ENCODE results near the gene CAMK4.

- TF ChIP-seq SPI1 (IDR thresholded peaks at IDR 0.05; ENCODE audit: borderline replicate concordance, low read depth) (no peak), POLR2AphosphoS5 (IDR thresholded peaks at IDR 0.05; ENCODE audit: low read depth) (no peak)
- TF ChIP-seq, protein P1, sequence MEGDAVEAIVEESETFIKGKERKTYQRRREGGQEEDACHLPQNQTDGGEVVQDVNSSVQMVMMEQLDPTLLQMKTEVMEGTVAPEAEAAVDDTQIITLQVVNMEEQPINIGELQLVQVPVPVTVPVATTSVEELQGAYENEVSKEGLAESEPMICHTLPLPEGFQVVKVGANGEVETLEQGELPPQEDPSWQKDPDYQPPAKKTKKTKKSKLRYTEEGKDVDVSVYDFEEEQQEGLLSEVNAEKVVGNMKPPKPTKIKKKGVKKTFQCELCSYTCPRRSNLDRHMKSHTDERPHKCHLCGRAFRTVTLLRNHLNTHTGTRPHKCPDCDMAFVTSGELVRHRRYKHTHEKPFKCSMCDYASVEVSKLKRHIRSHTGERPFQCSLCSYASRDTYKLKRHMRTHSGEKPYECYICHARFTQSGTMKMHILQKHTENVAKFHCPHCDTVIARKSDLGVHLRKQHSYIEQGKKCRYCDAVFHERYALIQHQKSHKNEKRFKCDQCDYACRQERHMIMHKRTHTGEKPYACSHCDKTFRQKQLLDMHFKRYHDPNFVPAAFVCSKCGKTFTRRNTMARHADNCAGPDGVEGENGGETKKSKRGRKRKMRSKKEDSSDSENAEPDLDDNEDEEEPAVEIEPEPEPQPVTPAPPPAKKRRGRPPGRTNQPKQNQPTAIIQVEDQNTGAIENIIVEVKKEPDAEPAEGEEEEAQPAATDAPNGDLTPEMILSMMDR (IDR thresholded peaks at IDR 0.05; ENCODE audit: insufficient read depth, low read length) = no peak
- TF ChIP-seq, protein P2, sequence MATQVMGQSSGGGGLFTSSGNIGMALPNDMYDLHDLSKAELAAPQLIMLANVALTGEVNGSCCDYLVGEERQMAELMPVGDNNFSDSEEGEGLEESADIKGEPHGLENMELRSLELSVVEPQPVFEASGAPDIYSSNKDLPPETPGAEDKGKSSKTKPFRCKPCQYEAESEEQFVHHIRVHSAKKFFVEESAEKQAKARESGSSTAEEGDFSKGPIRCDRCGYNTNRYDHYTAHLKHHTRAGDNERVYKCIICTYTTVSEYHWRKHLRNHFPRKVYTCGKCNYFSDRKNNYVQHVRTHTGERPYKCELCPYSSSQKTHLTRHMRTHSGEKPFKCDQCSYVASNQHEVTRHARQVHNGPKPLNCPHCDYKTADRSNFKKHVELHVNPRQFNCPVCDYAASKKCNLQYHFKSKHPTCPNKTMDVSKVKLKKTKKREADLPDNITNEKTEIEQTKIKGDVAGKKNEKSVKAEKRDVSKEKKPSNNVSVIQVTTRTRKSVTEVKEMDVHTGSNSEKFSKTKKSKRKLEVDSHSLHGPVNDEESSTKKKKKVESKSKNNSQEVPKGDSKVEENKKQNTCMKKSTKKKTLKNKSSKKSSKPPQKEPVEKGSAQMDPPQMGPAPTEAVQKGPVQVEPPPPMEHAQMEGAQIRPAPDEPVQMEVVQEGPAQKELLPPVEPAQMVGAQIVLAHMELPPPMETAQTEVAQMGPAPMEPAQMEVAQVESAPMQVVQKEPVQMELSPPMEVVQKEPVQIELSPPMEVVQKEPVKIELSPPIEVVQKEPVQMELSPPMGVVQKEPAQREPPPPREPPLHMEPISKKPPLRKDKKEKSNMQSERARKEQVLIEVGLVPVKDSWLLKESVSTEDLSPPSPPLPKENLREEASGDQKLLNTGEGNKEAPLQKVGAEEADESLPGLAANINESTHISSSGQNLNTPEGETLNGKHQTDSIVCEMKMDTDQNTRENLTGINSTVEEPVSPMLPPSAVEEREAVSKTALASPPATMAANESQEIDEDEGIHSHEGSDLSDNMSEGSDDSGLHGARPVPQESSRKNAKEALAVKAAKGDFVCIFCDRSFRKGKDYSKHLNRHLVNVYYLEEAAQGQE (IDR thresholded peaks at IDR 0.05; ENCODE audit: insufficient replicate concordance, low read depth) = peak; percentile 39
These were observed 160.0 kb downstream of the CAMK4 start for GRCh38 chr5:111384220-111384619.

All from HL-60 (cell line).